NK-92 (cell line): ENCODE data around the gene APBA2.

ENCODE experiments used
- DNase-seq: peaks from one replicate; lab custom pipeline; 2025; ENCODE audit not compliant: unreplicated experiment; lab: John Stamatoyannopoulos, UW

Gene APBA2

DNA sequence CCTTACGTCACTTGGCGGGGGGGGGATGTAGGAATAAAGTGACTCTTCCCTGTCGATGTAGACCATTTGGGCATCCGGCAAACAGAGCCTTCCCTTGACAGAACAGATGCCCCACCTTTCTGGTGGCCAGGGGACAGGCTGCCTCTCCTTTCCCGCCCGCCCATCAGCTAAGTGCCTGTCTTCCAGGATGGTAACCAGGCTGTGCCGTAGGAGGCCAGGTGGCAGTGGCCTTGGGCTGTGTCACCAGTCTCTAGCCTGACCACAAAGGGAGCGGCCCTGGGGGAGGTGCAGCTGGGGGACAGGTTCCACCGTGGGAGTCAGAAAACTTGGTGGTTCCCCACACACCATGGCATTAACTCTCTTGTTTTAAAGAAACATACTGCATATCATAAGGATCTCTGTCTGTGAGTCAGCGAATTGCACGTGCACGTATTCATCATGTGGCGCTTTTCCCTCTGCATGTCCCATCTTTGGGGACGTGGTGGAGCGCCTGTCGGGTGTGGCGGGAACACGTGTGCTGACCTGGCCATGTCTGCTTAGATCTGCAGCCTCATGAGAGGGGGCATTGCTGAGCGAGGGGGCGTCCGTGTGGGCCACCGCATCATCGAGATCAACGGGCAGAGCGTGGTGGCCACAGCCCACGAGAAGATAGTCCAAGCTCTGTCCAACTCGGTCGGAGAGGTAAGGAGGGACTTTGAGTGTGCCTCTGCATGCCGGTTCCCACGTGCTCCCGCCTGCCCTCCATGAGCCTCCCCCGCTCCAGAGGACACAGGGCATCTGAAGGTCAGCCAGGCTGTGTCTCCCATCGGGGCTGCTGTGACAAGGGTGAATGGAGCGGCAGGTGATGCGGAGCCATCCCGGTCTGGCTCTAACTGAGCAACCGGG is 227.8 kb downstream of the APBA2 start:
- no peak for DNase-seq

DNA sequence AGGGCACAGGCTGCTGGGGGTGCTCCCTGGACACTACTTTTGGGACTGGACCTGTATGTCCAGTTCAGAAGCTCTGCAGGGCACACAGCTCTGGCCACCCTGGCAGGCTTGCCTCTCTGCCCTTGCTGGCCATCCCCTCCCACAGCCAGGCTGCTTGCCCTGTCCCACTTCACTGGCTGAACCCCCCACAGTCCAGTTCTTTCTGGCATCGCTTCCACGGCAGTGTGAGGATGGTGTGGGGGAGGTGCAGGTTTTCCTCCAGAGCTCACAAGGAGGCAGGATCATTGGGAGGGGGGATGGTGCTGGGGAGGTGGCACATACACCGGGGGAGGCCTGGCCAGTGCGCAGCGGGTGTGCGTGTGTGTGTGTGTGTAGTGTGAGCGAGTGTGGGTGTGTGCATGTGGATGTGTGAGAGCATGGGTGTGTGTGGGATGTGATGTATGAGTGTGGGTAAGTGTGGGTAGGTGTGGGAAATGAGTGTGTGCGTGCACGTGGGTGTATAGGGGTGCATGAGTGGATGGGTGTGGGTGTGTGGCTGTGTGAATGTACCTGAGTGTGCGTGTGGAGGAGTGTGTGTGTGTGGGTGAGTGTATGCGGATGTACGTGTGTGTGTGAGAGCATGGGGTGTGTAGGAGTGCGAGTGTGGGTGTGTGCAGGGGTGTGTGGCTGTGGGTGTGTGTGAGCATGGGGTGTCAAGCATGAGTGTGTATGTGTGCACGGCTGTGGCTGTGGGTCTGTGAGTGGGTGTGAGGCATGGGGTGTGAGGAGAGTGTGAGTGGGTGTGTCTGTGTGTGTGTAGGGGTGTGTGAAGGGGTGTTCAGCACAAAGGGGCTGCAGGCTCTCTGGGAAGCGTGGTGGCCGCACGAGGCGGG is 228.7 kb downstream of the APBA2 start:
- no peak for DNase-seq

DNA sequence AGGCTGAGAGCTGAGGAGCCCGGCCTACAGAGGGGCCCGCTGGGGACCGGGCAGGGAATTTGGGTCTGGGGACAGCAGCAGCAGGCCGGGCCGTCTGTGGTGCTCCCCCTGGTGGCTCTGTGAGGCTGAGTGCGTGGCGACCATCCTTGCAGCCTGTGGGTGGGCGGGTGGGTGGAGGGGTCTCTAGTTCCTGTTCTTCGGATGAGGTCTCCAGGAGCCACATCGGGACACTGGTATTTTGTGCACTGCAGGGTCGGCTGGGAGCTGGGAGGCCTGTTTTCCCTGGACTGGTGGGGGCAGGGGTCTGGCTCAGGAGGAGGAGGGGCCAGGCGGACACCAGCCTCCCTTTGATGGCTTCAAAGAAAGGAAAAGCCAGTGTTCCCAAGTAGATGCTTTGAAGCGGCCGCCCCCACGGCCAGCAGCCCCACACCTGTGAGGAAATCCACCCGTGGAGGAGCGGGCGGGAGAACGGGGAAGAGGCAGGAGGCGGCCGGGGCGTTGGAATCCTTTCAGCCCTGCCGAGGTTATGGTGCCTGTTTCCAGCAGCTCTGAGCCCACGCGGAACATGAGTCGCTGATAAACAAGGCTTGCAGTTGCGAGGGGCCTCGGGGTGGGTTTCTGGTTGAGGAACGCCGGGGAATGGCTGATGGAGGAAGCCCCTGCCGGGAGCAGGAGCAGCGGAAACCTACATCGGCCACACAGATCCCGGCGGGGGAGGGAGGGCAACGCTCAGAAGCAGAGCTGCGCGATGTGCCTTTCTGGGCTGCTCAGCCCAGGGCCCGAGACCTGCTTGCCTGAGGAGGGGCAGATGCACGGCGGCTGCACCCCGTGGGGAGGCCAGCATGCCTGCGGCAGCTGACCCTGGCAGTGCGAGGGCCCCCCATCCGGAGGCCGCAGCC is 229.6 kb downstream of the APBA2 start:
- no peak for DNase-seq

DNA sequence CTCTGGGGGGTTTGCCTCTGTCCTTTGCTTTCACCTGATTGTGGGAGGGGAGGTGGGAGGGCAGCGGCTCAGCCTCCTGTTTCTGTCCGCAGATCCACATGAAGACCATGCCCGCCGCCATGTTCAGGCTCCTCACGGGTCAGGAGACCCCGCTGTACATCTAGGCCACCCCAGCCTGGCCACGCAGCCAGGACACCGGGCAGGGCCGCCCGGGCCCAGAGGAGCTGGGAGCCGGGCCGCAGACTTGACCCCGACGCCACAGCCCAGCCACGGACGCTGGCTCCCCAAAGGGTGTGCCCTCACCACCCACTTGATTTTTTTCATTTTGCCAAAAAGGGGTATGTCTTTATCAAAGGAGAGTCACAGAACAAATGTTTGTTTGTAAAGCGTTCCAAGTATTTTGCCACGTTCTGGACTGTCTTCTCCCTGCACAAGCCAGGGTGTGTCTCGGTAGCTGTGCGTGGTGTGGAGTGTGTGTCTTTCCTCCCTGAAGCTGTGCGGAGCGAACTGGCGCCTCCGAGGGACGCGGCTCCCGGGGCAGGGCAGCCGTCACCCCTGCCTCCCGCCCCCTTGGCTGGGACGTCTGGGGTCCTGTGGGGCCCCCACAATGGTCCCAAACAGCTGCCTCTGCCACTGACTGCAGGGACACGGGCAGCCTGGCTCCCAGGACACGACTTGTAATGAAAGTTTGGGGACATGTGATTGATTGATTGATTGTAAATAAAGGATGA is 231.4 kb downstream of the APBA2 start:
- DNase-seq = no peak

DNA sequence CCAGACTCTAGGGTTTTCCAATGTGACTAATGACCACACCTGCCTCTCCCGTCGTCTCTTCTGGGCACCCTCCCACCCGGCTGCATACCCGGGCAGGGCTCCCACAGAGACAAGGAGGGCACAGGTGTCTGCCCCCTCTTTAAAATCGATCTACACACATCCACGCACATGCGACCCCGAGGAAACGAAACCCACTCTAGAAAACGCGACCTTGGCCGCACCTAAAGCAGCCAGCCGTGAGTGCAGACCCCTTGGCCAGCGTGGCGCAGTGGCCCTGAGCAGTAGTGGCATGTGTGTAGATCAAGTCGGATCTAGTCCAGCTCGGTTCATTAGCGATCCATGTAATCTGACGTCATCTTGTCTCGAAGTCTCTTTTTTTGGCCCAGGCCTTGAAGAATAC is 232.0 kb downstream of the APBA2 start:
- no peak for DNase-seq

DNA sequence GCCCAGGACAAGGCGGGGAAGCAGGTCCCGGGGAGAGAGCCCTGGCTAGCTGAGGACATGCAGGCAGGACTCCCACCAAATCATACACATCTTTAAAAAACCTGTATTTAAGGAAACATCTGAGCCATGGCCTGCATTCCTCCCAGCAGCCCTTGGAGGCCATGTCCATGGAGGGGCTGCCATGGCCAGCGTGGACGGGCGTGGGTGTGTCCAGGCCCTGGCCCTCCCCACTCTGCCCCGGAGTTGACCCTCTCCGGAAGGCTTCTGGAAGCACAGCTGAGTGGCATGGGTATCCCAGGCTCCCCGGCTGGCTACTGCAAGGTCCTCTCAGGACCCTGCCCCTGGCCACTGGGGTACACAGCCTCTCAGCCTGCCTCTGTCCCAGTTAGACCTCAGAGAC is 234.1 kb downstream of the APBA2 start:
- no peak for DNase-seq

DNA sequence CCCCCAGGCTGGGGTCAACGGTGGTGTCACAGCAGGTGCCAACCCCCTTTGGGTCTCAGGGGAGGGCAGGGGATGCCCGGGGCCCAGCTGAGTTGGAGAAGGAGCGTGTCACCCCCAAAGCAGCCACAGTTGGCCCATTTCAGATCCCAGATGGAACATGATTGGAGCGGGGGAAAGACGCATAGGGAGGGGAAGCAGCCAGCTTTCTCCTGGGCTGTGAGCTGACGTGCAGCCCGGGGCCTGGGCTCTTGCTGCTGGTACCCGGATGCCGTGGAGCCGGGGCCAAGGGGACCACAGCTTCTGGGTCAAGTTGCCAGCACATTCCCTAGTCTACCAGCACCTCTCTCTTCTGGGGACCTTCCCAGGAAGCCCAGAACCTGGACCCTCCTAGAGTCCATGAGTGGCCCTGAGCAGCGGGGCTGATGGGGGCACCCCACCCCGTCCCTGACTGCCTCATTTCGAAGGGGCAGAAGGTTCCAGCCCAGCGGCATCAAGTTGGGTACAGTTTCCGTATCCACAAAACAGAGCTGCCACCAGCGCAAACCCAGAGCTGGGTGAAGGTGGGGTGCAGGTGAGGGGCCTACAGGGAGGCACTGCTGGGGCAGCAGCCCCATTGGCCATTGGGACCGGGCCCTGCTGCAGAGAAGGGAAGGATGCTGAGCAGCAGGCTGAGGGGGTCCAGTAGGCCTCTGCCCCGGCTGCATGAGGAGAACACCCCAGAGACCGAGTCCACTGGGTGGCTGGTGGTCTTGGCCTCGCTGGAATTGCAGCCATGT is 235.0 kb downstream of the APBA2 start:
- DNase-seq = no peak

DNA sequence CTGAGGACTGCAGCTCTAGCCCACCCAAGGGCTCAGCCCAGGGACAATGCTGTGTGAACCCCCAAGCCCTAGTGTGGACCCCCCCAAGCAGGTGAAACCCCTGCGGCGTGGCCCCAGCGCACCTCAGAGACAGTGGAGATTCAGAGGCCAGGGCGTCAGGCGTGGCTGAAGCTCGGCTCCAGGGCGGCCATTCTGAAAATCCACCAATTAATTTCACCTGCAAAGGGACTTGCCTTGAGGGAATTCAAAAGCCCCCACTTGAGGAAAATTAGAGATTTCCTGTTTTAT is 235.5 kb downstream of the APBA2 start:
- no peak for DNase-seq

DNA sequence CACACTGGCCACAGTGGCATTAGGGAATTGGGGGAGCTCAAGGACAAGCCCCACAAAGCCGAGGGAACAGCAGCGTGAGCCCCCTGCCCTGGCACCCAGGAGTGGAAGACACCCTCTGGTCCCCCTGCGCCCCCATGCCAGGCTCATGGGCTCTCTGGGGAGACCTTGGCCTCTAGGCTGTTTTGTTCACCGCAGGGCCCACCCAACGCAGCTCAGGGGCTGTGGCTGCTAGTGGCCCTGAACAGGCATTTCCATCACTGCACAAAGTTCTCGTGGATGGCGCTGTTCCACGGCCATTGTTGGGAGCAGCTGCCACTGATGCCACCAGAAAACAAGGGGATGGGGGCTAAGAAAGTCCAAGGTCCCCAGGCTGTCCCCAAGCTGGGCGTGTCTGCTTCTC is 236.1 kb downstream of the APBA2 start:
- no peak for DNase-seq

DNA sequence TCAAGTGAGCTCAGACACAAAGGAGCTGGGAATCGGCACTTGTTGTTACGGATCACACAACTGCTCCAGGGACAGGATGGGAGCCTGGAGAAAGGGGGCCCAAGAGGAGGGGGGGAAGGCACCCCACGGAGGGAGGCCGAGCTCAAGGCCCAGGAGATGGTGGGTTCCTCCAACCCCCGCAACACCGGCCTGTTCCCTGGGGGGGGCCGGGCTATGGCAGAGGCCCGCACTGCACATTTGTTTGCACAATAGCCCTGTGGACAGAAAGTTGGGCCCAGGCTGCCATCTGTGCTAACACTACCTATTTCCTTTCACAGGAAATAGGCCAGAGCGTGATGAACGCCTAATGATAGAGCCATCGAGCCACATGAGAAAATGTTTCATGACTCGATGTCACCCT is 236.7 kb downstream of the APBA2 start:
- DNase-seq = no peak

DNA sequence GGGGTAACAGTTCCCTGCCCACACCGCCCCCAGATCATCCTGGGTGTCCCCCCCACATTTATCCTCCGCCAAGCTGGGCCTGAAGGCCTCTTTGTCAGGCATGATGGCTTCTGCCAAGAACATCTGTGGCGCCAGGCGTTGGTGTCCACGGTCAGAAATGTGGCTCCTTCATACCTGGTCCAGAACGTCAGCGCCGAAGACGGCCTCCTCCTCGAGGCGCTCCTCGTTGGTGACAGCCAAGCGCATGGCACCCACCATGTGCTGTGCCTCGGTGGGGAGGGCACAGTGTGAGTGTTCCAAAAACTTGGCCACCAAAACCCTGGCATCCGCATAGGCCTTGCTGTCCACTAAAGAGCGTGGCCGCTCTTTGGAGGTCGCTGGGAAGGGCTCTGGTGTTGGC is 237.4 kb downstream of the APBA2 start:
- no peak for DNase-seq

DNA sequence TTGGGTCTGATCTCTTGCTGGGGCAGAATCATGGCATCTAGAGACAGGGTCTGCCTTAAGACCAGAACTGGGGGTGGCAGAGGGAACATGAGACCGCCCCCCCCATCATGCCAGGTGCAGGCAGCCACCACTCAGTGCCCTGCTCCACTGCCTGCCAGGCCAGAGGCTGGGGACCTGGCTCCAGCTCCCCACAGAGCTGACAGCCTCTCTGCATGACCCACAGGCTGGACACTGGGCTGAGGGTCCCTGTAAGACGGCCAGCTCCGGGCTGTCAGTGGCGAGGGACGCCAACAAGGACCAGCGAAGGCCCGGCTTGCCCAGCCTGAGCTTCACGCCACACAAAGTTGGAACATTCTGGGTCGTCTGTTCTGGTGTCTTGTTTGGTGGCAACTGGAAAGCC is 238.2 kb downstream of the APBA2 start:
- no peak for DNase-seq

DNA sequence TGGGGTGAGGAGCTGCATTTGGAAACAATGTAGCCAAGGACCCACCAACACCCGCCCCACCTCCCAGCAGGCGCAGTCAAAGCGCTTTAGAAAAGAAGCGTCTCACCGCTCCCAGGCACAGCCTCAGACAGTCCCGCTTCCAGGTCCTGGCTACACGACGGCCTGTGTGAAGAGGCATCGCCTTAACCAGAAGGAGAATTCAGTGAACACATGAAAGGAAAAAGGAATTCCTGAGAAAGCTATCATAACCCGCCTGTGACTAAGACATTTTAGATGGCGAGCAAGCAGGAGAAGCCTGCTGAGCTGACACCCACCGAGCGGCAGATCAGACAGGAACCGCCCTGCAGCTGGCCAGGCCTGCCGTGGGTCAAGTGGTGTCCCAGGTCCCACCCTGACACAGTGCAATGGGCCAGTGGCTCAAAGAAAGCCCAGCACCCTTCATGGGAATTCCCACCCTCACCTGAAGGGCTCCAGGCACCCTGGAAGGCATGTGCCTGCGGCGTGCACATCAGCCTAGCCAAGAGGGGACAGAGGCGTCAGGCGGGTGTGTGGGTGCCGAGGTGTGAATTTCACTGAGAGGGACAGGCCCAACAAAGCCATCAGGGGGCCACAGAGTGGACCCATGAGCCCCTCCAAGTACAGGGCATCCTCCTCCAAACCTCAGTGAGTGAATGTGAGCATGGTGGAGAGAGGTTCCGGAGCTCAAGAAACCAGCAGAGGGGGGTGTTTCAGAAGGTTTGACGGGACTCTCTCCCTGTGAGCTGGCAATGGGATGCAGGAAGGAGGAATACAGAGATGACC is 239.0 kb downstream of the APBA2 start:
- DNase-seq = no peak

DNA sequence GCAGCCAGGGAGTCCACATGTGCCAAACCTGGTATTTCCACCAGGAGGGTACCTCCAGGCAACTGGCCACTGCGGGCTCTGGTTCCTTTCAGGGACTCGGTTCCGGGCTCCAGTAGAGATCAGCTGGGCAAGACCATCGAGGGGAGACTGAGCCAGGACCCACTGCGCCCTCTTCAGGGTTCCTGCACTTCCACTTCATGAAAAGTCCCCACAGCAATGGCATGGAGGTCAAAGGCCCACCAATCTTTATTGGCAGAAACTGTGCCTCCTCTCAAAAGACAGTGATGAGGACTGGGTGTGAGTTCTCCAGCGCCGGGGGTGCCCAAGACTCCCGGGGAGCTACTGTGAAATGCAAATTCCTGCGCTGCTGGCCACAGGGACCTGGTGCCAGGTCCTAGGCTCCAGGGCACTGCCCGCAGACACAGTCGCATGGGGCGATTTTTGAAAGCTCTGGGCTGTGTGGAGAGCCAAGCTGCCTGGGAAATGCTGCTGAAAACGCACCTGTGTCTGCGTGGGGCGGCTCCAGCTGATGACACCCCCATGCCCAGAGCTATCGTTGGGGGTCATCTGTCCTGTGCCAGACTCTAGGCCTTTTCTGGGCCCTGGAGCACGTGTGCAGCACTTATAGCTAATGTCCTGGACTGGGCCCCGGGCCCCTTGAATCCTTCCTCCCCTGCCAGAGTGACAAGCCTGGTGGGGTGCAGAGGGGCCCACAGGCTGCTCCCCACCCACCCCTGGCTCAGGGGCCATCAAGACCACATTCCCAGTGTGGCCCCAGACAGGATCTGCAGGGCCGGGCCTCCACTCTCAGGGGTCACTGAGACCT is 239.8 kb downstream of the APBA2 start:
- DNase-seq = no peak

DNA sequence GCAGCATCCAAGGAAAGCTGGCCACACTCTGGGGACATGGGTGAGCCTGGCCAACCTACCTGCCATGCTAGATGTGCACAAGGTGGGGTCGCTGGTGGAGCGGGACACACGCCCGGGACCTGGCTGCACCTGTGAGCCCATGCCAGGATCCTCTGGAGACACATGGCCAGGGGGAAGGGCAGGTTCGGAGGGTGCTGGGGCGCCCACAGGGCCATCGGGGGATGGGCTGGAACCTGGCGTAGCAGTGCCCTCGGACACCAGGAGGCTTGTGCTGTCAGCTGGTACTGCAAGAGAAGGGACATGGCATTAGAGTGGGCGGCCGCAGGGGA is 240.4 kb downstream of the APBA2 start:
- DNase-seq = no peak

DNA sequence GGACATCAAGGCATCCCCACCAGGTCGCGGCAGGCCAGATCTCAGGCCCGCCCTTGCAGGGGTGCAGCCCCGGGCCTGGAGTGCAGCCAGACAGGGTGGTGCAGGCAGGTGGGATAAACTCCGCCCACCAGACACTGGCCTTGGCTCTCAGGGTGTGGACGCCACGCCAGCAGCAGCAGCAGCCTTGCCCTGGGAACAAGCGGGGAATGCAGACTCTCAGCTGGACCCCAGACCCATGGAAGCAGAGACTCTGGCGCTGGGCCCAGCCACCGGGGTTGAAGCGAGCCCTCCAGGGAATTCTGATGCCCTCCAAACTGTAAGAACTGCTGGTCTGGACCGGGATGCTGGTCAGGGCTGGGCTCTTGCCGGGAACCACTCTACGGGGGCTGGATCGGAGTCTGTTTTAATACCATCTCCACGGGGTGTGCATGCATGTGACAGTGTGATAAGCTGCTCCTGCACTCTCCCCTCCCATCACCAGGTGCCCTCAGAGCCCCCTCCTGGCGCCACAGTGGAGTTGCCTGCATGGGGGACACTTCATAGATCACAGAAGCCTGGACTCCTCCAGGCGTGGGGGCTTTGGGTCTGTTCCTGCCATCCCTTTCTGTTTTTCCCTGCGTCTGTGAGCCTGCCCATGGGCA is 241.2 kb downstream of the APBA2 start:
- DNase-seq = no peak

DNA sequence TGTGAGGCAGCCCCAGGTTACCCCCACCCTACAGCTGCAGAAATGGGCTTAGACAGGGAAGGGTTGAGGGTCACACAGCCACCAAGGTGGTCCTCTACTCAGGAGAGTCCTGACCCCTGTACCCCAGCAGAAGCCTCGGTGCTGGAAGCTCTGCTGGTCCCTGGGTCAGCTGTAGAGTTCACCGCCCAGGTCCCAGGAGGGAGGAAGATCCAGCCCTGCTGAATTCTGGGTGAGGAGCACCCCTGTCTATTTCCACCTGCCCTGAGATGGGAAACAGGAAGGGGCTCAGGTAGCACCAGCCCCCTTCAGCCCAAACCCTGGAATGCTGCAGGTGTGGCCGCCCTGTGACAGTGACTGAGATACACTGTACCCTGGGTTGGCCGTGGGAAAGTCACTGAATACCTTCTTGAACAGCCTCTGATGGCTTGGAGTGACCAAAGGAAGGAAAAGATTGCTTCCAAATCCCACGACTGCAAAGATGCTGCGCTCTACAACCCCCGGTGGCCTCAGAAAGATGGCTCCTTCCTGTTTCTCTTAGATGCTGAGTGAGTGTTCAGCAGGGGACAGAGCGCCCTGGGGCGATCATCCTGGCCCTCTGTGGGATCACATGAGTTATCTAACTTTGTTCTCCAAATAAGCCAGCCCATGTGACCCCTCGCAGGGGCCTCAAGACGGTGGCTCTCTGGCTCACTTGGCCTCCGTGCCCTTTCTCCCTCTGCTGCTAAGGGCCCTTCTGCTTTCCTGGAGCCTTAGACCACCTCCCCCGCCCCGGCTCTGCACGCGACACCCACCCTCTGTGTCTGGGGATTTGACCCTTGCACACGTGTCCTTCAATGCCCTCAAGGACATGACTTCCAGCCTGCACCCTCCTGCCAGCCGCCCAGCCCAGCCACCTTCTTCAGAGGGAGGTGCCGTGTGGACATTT is 242.0 kb downstream of the APBA2 start:
- no peak for DNase-seq
